HCT116 (cell line): ENCODE data around the gene ATP8A1. TPM values are rescaled to one million over a fixed set of nuclear protein-coding genes. Genes with fewer than 3 reads are reported as not detected.

Experiments used
- ATAC-seq: fragments of 200-7000 bp; cut with Tn5 transposase; 2 replicates; pipeline ENCODE4 v1.9.1; 2020; ENCODE audit warnings: mild to moderate bottlenecking, moderate library complexity
- BruUV-seq: library from RNA; stranded (reverse); fragments of 400-500 nt; replicated peaks from 2 replicates; lab custom pipeline; 2021; lab: Mats Ljungman, UMichigan
- CTCF ChIA-PET: fragments of 300-600 bp; sonication (Branson Sonifier 250); formaldehyde crosslinking; loops from one replicate; lab custom pipeline; 2021; ENCODE audit warnings: antibody characterized with exemption; lab: Charles Lee
- POLR2A ChIA-PET: fragments of 300-600, 350-600 bp; sonication (Branson Sonifier 250); formaldehyde crosslinking; loops from one replicate; lab custom pipeline; 2021; ENCODE audit warnings: antibody characterized with exemption; lab: Charles Lee
- RAD21 ChIA-PET, 2 experiments: fragments of 300-600 bp; sonication (Branson Sonifier 250); formaldehyde crosslinking; loops; one replicate each; lab custom pipeline; 2023; ENCODE audit warnings: low total read pairs in 2 of 2; ENCODE audit not compliant: uncharacterized antibody in 2 of 2, unreplicated experiment in 2 of 2, low non-redundant PET in 1 of 2; lab: Charles Lee
- DNase-seq: peaks from one replicate; pipeline ENCODE4 v3.0.0-alpha.2; 2010; ENCODE audit warnings: low read depth, low spot score
- H2AFZ ChIP-seq: fragments of 200-600 bp; shearing (Covaris generic), sonication (generic); 2 replicates; pipeline ENCODE4 v1.6.1; 2017; ENCODE audit warnings: low read depth, mixed run types, mixed read lengths, antibody characterized with exemption, low read length; ENCODE audit not compliant: poor library complexity, severe bottlenecking
- H3K27ac ChIP-seq: 2 replicates; pipeline ENCODE4 v1.5.1; 2012; ENCODE audit warnings: low read depth, low read length
- H3K27me3 ChIP-seq: fragments of 200-600 bp; sonication (generic); 2 replicates; pipeline ENCODE4 v1.6.1; 2016; ENCODE audit warnings: mixed run types, low read length, mixed read lengths; ENCODE audit not compliant: insufficient read depth
- H3K36me3 ChIP-seq, 2 experiments: fragments of 200-500 bp in 1 of 2; fragments of 200-600 bp in 1 of 2; sonication (Bioruptor generic) in 1 of 2; sonication (generic) in 1 of 2; 2 replicates each; pipeline versions ENCODE4 v1.5.1 to v1.6.1; 2014 to 2016; ENCODE audit warnings: low read length in 2 of 2, inconsistent platforms in 1 of 2, mixed read lengths in 1 of 2, mixed run types in 1 of 2; ENCODE audit not compliant: insufficient read depth in 2 of 2, control insufficient read depth in 1 of 2
- H3K4me1 ChIP-seq, 2 experiments: fragments of 200-600 bp in 1 of 2; sonication (generic) in 1 of 2; 2 replicates each; pipeline versions ENCODE4 v1.5.1 to v1.6.1; 2012 to 2017; ENCODE audit warnings: low read length in 2 of 2, inconsistent platforms in 1 of 2, mild to moderate bottlenecking in 1 of 2, mixed read lengths in 1 of 2, mixed run types in 1 of 2, moderate library complexity in 1 of 2; ENCODE audit not compliant: insufficient read depth in 2 of 2, control insufficient read depth in 1 of 2
- H3K4me2 ChIP-seq: fragments of 200-600 bp; sonication (generic); 2 replicates; pipeline ENCODE4 v1.6.1; 2017; ENCODE audit warnings: mixed run types, low read length, mixed read lengths
- H3K4me3 ChIP-seq, 2 experiments: fragments of 200-600 bp in 1 of 2; sonication (generic) in 1 of 2; replicated peaks in 1 of 2; 2 replicates each; pipeline ENCODE4 v1.5.1; 2011 to 2016; ENCODE audit warnings: low read length in 2 of 2, control low read depth in 1 of 2, low read depth in 1 of 2, mild to moderate bottlenecking in 1 of 2, mixed read lengths in 1 of 2, mixed run types in 1 of 2
- H3K79me2 ChIP-seq: fragments of 200-600 bp; sonication (generic); 2 replicates; pipeline ENCODE4 v1.6.1; 2017; ENCODE audit warnings: mild to moderate bottlenecking, mixed run types, low read length, moderate library complexity, mixed read lengths; ENCODE audit not compliant: insufficient read depth
- H3K9ac ChIP-seq: fragments of 200-600 bp; sonication (generic); 2 replicates; pipeline ENCODE4 v1.6.1; 2016; ENCODE audit warnings: low read length, mixed read lengths
- H3K9me2 ChIP-seq: fragments of 200-600 bp; sonication (generic), shearing (Covaris generic); 2 replicates; pipeline ENCODE4 v1.6.1; 2017; ENCODE audit warnings: mixed run types, mild to moderate bottlenecking, moderate library complexity; ENCODE audit not compliant: insufficient read depth
- H3K9me3 ChIP-seq, 2 experiments: fragments of 200-500 bp in 1 of 2; fragments of 200-600 bp in 1 of 2; sonication (Bioruptor generic) in 1 of 2; sonication (generic) in 1 of 2; 2 replicates each; pipeline ENCODE4 v1.6.1; 2014 to 2017; ENCODE audit warnings: low read length in 2 of 2, mixed read lengths in 2 of 2, inconsistent platforms in 1 of 2, low read depth in 1 of 2, mild to moderate bottlenecking in 1 of 2, mixed run types in 1 of 2, moderate library complexity in 1 of 2; ENCODE audit not compliant: control insufficient read depth in 1 of 2, insufficient read depth in 1 of 2
- H4K20me1 ChIP-seq: fragments of 200-600 bp; sonication (generic), shearing (Covaris generic); 2 replicates; pipeline ENCODE4 v1.6.1; 2017; ENCODE audit warnings: mixed run types, mild to moderate bottlenecking, moderate library complexity; ENCODE audit not compliant: insufficient read depth
- CBX3 ChIP-seq: IDR thresholded peaks from 2 replicates; pipeline ENCODE4 v1.6.1; 2012; ENCODE audit warnings: low read depth
- EGR1 ChIP-seq: IDR thresholded peaks from 2 replicates; pipeline ENCODE4 v1.6.1; 2012; ENCODE audit warnings: low read depth
- ELF1 ChIP-seq: IDR thresholded peaks from 2 replicates; pipeline ENCODE4 v1.6.1; 2012; ENCODE audit warnings: low read depth, borderline replicate concordance
- EZH2 ChIP-seq: fragments of 200-600 bp; sonication (generic); IDR thresholded peaks from 2 replicates; pipeline ENCODE4 v1.6.1; 2017; ENCODE audit warnings: antibody characterized with exemption, mixed run types
- JUND ChIP-seq: IDR thresholded peaks from 2 replicates; pipeline ENCODE4 v1.6.1; 2012
- POLR2AphosphoS5 ChIP-seq: IDR thresholded peaks from 2 replicates; pipeline ENCODE4 v1.6.1; 2011; ENCODE audit warnings: mild to moderate bottlenecking, low read depth, low read length, moderate library complexity
- SIN3A ChIP-seq: IDR thresholded peaks from 2 replicates; pipeline ENCODE4 v1.6.1; 2012; ENCODE audit warnings: low read depth
- SRF ChIP-seq: IDR thresholded peaks from 2 replicates; pipeline ENCODE4 v1.6.1; 2012; ENCODE audit warnings: low read depth
- intact Hi-C: fragments of 100-400 bp; cut with micrococcal nuclease; formaldehyde crosslinking; loops from 2 replicates; pipeline ENCODE4 v1.10.0; 2022
- total RNA-seq: library from RNA; stranded (reverse); gene quantifications from one replicate; pipeline ENCODE4 v1.2.1, GENCODE V29; 2021; ENCODE audit not compliant: unreplicated experiment
- TF ChIP-seq, protein P1 (sequence below): IDR thresholded peaks from 2 replicates; pipeline ENCODE4 v1.6.1; 2011; ENCODE audit warnings: mild to moderate bottlenecking, low read length, moderate library complexity; ENCODE audit not compliant: insufficient replicate concordance; ENCODE audit errors: extremely low read depth
- TF ChIP-seq, protein P2 (sequence below): IDR thresholded peaks from 2 replicates; pipeline ENCODE4 v1.6.1; 2012
- TF ChIP-seq, protein P3 (sequence below), 3 experiments: fragments of 200-600 bp in 1 of 3; sonication (generic) in 1 of 3; IDR thresholded peaks in 2 of 3; conservative IDR thresholded peaks in 1 of 3; 2 replicates each; pipeline ENCODE4 v1.5.1; 2012 to 2017; ENCODE audit warnings: low read depth in 2 of 3, low read length in 2 of 3, antibody characterized with exemption in 1 of 3, borderline replicate concordance in 1 of 3, control low read depth in 1 of 3, mild to moderate bottlenecking in 1 of 3, mixed read lengths in 1 of 3, mixed run types in 1 of 3, moderate library complexity in 1 of 3; ENCODE audit not compliant: insufficient read depth in 1 of 3

Gene ATP8A1
- total RNA-seq, 1 experiment from 2014 or later: 1.9 TPM

GRCh38 chr4:42676066-42676951, 19.4 kb upstream of the ATP8A1 start:
- no peak for TF ChIP-seq EZH2
- no peak for TF ChIP-seq JUND
- no peak for TF ChIP-seq ELF1
- TF ChIP-seq, protein P1, sequence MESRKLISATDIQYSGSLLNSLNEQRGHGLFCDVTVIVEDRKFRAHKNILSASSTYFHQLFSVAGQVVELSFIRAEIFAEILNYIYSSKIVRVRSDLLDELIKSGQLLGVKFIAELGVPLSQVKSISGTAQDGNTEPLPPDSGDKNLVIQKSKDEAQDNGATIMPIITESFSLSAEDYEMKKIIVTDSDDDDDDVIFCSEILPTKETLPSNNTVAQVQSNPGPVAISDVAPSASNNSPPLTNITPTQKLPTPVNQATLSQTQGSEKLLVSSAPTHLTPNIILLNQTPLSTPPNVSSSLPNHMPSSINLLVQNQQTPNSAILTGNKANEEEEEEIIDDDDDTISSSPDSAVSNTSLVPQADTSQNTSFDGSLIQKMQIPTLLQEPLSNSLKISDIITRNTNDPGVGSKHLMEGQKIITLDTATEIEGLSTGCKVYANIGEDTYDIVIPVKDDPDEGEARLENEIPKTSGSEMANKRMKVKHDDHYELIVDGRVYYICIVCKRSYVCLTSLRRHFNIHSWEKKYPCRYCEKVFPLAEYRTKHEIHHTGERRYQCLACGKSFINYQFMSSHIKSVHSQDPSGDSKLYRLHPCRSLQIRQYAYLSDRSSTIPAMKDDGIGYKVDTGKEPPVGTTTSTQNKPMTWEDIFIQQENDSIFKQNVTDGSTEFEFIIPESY: no peak
- TF ChIP-seq, protein P2, sequence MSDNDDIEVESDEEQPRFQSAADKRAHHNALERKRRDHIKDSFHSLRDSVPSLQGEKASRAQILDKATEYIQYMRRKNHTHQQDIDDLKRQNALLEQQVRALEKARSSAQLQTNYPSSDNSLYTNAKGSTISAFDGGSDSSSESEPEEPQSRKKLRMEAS: no peak
- no peak for TF ChIP-seq SIN3A
- TF ChIP-seq SRF: no peak
- TF ChIP-seq POLR2AphosphoS5: no peak
- no peak for TF ChIP-seq EGR1
- TF ChIP-seq, protein P3, sequence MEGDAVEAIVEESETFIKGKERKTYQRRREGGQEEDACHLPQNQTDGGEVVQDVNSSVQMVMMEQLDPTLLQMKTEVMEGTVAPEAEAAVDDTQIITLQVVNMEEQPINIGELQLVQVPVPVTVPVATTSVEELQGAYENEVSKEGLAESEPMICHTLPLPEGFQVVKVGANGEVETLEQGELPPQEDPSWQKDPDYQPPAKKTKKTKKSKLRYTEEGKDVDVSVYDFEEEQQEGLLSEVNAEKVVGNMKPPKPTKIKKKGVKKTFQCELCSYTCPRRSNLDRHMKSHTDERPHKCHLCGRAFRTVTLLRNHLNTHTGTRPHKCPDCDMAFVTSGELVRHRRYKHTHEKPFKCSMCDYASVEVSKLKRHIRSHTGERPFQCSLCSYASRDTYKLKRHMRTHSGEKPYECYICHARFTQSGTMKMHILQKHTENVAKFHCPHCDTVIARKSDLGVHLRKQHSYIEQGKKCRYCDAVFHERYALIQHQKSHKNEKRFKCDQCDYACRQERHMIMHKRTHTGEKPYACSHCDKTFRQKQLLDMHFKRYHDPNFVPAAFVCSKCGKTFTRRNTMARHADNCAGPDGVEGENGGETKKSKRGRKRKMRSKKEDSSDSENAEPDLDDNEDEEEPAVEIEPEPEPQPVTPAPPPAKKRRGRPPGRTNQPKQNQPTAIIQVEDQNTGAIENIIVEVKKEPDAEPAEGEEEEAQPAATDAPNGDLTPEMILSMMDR (IDR thresholded peaks at IDR 0.05 in 2 of 3, conservative IDR thresholded peaks at IDR 0.05 in 1 of 3; ENCODE audit: borderline replicate concordance in 1 of 3, insufficient read depth in 1 of 3, low read depth in 2 of 3, low read length in 2 of 3): no peak
- no peak for TF ChIP-seq CBX3
- TF ChIP-seq, all 23 proteins: peak for 0

More at GRCh38 chr4:42676066-42676951, 19.4 kb upstream of the ATP8A1 start:
- Histone ChIP-seq H3K4me1 (no peaks in the 10 kb centered on the region), H3K9ac (no peak overlapping the region), H3K9me3 (no peaks in the 10 kb centered on the region), H3K36me3 (no peaks in the 10 kb centered on the region), H3K9me2 (no peaks in the 10 kb centered on the region), H3K27me3 (peaks cover 8% of the 10 kb centered on the region; the same call in 1 of the 2 replicates), H3K4me3 (no peak overlapping the region), H3K27ac (no peak overlapping the region), H3K79me2 (no peaks in the 10 kb centered on the region), H3K4me2 (no peak overlapping the region), H2AFZ (no peak overlapping the region), H4K20me1 (no peaks in the 10 kb centered on the region)
- POLR2A ChIA-PET: no interaction called here
- RAD21 ChIA-PET: no interaction called here
- no peak for DNase-seq
- BruUV-seq: no TSS peak
- no peak for ATAC-seq
- intact Hi-C loops: no loop called here
- CTCF ChIA-PET: no interaction called here
